ENCODE measurements around the gene ANTXR2. TPM values are rescaled to one million over a fixed set of nuclear protein-coding genes. Genes with fewer than 3 reads are reported as not detected.

Gene ANTXR2
- total and polyA plus RNA-seq, 4 experiments from 2014 or later = 88.1 to 91.6 (median 90.7) TPM

- POLR2A ChIA-PET (ENCODE audit: partially characterized antibody) = no interaction called here
- H3K4me3 Mint-ChIP-seq = peak overlapping the region in 5 of 8 donors; percentile 1 to 70 (median 30)
- H3K4me1 Mint-ChIP-seq = peaks cover 46 to 75% (median 60%) of the 10 kb centered on the region in 4 donors
These were observed 62.7 kb downstream of the ANTXR2 start for GRCh38 chr4:80010316-80010715.

GRCh38 chr4:80009806-80010205 lies 63.2 kb downstream of the ANTXR2 start:
- Histone ChIP-seq H3K27ac (ENCODE audit: low read depth, low read length) (no peak overlapping the region), H3K36me3 (ENCODE audit: insufficient read depth, low read length) (no peaks in the 10 kb centered on the region), H3K4me1 (ENCODE audit: insufficient read depth, low read length) (peaks cover 72% of the 10 kb centered on the region), H3K27me3 (ENCODE audit: insufficient read depth, low read length) (no peaks in the 10 kb centered on the region), H3K4me3 (ENCODE audit: low read length in 2 of 2) (no peak overlapping the region), H3K9me3 (ENCODE audit: control insufficient read depth in 1 of 2, low read length in 2 of 2) (no peaks in the 10 kb centered on the region)
- H3K4me3 Mint-ChIP-seq = peak overlapping the region in 1 of 8 donors; percentile 1
- intact Hi-C loops (cut with micrococcal nuclease) = loop anchor here (5.0 kb wide), 2 partner anchors 47 to 172 kb away; no protein-coding TSS in a partner anchor
- H3K9me3 Mint-ChIP-seq = peaks cover 0 to 6% (median 1%) of the 10 kb centered on the region in 8 donors
- H3K27me3 Mint-ChIP-seq = no peaks in the 10 kb centered on the region
- POLR2A ChIA-PET (ENCODE audit: partially characterized antibody) = interaction anchor here (1.1 to 1.6 kb wide), 2 partner anchors 19 to 63 kb away, joined by 3 to 7 read pairs; partner anchors contain the start of gene ANTXR2
- CTCF ChIA-PET (ENCODE audit: partially characterized antibody) = no interaction called here
- H3K27ac Mint-ChIP-seq = peak overlapping the region in 6 of 7 donors; percentile 10 to 90 (median 74)
- no peak for DNase-seq
- H3K36me3 Mint-ChIP-seq = peaks cover 48 to 52% of the 10 kb centered on the region in 2 donors
- peaks cover 46 to 80% (median 61%) of the 10 kb centered on the region in 4 donors for H3K4me1 Mint-ChIP-seq

More at GRCh38 chr4:80010316-80010715, 62.7 kb downstream of the ANTXR2 start:
- Histone ChIP-seq H3K4me3 (ENCODE audit: low read length in 2 of 2) (no peak overlapping the region), H3K27ac (ENCODE audit: low read depth, low read length) (no peak overlapping the region), H3K27me3 (ENCODE audit: insufficient read depth, low read length) (no peaks in the 10 kb centered on the region), H3K4me1 (ENCODE audit: insufficient read depth, low read length) (peaks cover 67% of the 10 kb centered on the region), H3K36me3 (ENCODE audit: insufficient read depth, low read length) (no peaks in the 10 kb centered on the region), H3K9me3 (ENCODE audit: control insufficient read depth in 1 of 2, low read length in 2 of 2) (no peaks in the 10 kb centered on the region)
- no peaks in the 10 kb centered on the region for H3K27me3 Mint-ChIP-seq
- DNase-seq = no peak
- peaks cover 43 to 49% of the 10 kb centered on the region in 2 donors for H3K36me3 Mint-ChIP-seq
- peak overlapping the region; percentile 1 to 86 (median 15) for H3K27ac Mint-ChIP-seq
- CTCF ChIA-PET (ENCODE audit: partially characterized antibody) = no interaction called here
- peaks cover 0 to 6% (median 0%) of the 10 kb centered on the region in 8 donors for H3K9me3 Mint-ChIP-seq
- intact Hi-C loops (cut with micrococcal nuclease) = no loop called here

- Mint-ChIP-seq H3K27me3 (no peaks in the 10 kb centered on the region), H3K4me3 (peak overlapping the region in 5 of 8 donors; percentile 59 to 84 (median 71)), H3K4me1 (peaks cover 46 to 84% (median 60%) of the 10 kb centered on the region in 4 donors), H3K9me3 (peaks cover 4 to 11% (median 8%) of the 10 kb centered on the region in 8 donors), H3K36me3 (peaks cover 54 to 55% of the 10 kb centered on the region in 2 donors), H3K27ac (peak overlapping the region; percentile 44 to 90 (median 81))
- no peak overlapping the region for H3K27ac ChIP-seq (ENCODE audit: low read depth, low read length)
- no peaks in the 10 kb centered on the region for H3K27me3 ChIP-seq (ENCODE audit: insufficient read depth, low read length)
- CTCF ChIA-PET (ENCODE audit: partially characterized antibody) = no interaction called here
- intact Hi-C loops (cut with micrococcal nuclease) = loop anchor here (5.0 kb wide), 2 partner anchors 48 to 173 kb away; no protein-coding TSS in a partner anchor
- H3K9me3 ChIP-seq (ENCODE audit: control insufficient read depth in 1 of 2, low read length in 2 of 2) = no peaks in the 10 kb centered on the region
- POLR2A ChIA-PET (ENCODE audit: partially characterized antibody) = interaction anchor here (1.1 to 1.6 kb wide), 2 partner anchors 18 to 64 kb away, joined by 3 to 7 read pairs; partner anchors contain the start of gene ANTXR2
- DNase-seq = no peak
- peaks cover 72% of the 10 kb centered on the region for H3K4me1 ChIP-seq (ENCODE audit: insufficient read depth, low read length)
- H3K36me3 ChIP-seq (ENCODE audit: insufficient read depth, low read length) = no peaks in the 10 kb centered on the region
- no peak overlapping the region for H3K4me3 ChIP-seq (ENCODE audit: low read length in 2 of 2)
These were observed 64.1 kb downstream of the ANTXR2 start for GRCh38 chr4:80008971-80009370.

GRCh38 chr4:80008351-80008750 lies 64.7 kb downstream of the ANTXR2 start:
- POLR2A ChIA-PET (ENCODE audit: partially characterized antibody) = interaction anchor here (0.8 to 1.6 kb wide), 4 partner anchors 9 to 65 kb away, joined by 3 to 9 read pairs (median 6); partner anchors contain the start of gene ANTXR2
- peak overlapping the region; percentile 82 to 92 (median 86) for H3K27ac Mint-ChIP-seq

GRCh38 chr4:80007745-80008149 lies 65.3 kb downstream of the ANTXR2 start:
- Histone ChIP-seq H3K4me1 (ENCODE audit: insufficient read depth, low read length) (peaks cover 69% of the 10 kb centered on the region), H3K36me3 (ENCODE audit: insufficient read depth, low read length) (no peaks in the 10 kb centered on the region), H3K9me3 (ENCODE audit: control insufficient read depth in 1 of 2, low read length in 2 of 2) (no peaks in the 10 kb centered on the region), H3K27ac (ENCODE audit: low read depth, low read length) (peak overlapping the region; percentile 39), H3K27me3 (ENCODE audit: insufficient read depth, low read length) (no peaks in the 10 kb centered on the region), H3K4me3 (ENCODE audit: low read length in 2 of 2) (no peak overlapping the region)
- Mint-ChIP-seq H3K4me1 (peaks cover 46 to 77% (median 59%) of the 10 kb centered on the region in 4 donors), H3K9me3 (peaks cover 4 to 13% (median 8%) of the 10 kb centered on the region in 8 donors), H3K4me3 (peak overlapping the region in 7 of 8 donors; percentile 40 to 84 (median 74)), H3K27me3 (no peaks in the 10 kb centered on the region), H3K27ac (peak overlapping the region; percentile 83 to 92 (median 91)), H3K36me3 (peaks cover 53 to 54% of the 10 kb centered on the region in 2 donors)
- no peak for DNase-seq
- ChIA-PET CTCF (ENCODE audit: partially characterized antibody) (interaction anchor here (1.5 to 1.6 kb wide), 2 partner anchors 9 to 195 kb away, joined by 3 read pairs; no protein-coding TSS in a partner anchor), POLR2A (ENCODE audit: partially characterized antibody) (interaction anchor here (0.8 to 1.3 kb wide), 4 partner anchors 10 to 118 kb away, joined by 3 to 9 read pairs (median 4); partner anchors contain the start of gene ANTXR2)
- intact Hi-C loops (cut with micrococcal nuclease) = loop anchor here (2.0 to 5.0 kb wide), 3 partner anchors 50 to 175 kb away; partner anchors contain the start of gene ANTXR2

More at GRCh38 chr4:80008351-80008750, 64.7 kb downstream of the ANTXR2 start:
- H3K27me3 Mint-ChIP-seq = no peaks in the 10 kb centered on the region
- no peak overlapping the region for H3K4me3 ChIP-seq (ENCODE audit: low read length in 2 of 2)
- H3K36me3 ChIP-seq (ENCODE audit: insufficient read depth, low read length) = no peaks in the 10 kb centered on the region
- H3K27ac ChIP-seq (ENCODE audit: low read depth, low read length) = no peak overlapping the region
- H3K9me3 Mint-ChIP-seq = peaks cover 4 to 13% (median 8%) of the 10 kb centered on the region in 8 donors
- no peaks in the 10 kb centered on the region for H3K9me3 ChIP-seq (ENCODE audit: control insufficient read depth in 1 of 2, low read length in 2 of 2)
- peak overlapping the region in 7 of 8 donors; percentile 40 to 84 (median 57) for H3K4me3 Mint-ChIP-seq
- DNase-seq = peak in 1 of 5 donors; percentile 55
- no peaks in the 10 kb centered on the region for H3K27me3 ChIP-seq (ENCODE audit: insufficient read depth, low read length)
- CTCF ChIA-PET (ENCODE audit: partially characterized antibody) = interaction anchor here (1.5 to 1.6 kb wide), 2 partner anchors 9 to 194 kb away, joined by 3 read pairs; no protein-coding TSS in a partner anchor
- intact Hi-C loops (cut with micrococcal nuclease) = loop anchor here (5.0 kb wide), 2 partner anchors 49 to 174 kb away; no protein-coding TSS in a partner anchor
- H3K36me3 Mint-ChIP-seq = peaks cover 56 to 57% of the 10 kb centered on the region in 2 donors
- peaks cover 72% of the 10 kb centered on the region for H3K4me1 ChIP-seq (ENCODE audit: insufficient read depth, low read length)
- peaks cover 46 to 82% (median 60%) of the 10 kb centered on the region in 4 donors for H3K4me1 Mint-ChIP-seq

- peaks cover 49 to 50% of the 10 kb centered on the region in 2 donors for H3K36me3 Mint-ChIP-seq
- Histone ChIP-seq H3K36me3 (ENCODE audit: insufficient read depth, low read length) (no peaks in the 10 kb centered on the region), H3K4me1 (ENCODE audit: insufficient read depth, low read length) (peaks cover 63% of the 10 kb centered on the region), H3K4me3 (ENCODE audit: low read length in 2 of 2) (no peak overlapping the region), H3K9me3 (ENCODE audit: control insufficient read depth in 1 of 2, low read length in 2 of 2) (no peaks in the 10 kb centered on the region), H3K27me3 (ENCODE audit: insufficient read depth, low read length) (no peaks in the 10 kb centered on the region), H3K27ac (ENCODE audit: low read depth, low read length) (peak overlapping the region; percentile 39)
- H3K27me3 Mint-ChIP-seq = no peaks in the 10 kb centered on the region
- peak overlapping the region; percentile 15 to 84 (median 74) for H3K4me3 Mint-ChIP-seq
- peaks cover 4 to 13% (median 8%) of the 10 kb centered on the region in 8 donors for H3K9me3 Mint-ChIP-seq
- DNase-seq = peak; percentile 36 to 50 (median 44)
- ChIA-PET POLR2A (ENCODE audit: partially characterized antibody) (interaction anchor here (0.8 to 1.3 kb wide), 4 partner anchors 10 to 119 kb away, joined by 3 to 9 read pairs (median 4); partner anchors contain the start of gene ANTXR2), CTCF (ENCODE audit: partially characterized antibody) (interaction anchor here (1.5 to 1.6 kb wide), 2 partner anchors 10 to 195 kb away, joined by 3 read pairs; no protein-coding TSS in a partner anchor)
- intact Hi-C loops (cut with micrococcal nuclease) = loop anchor here (2.0 to 5.0 kb wide), 3 partner anchors 50 to 175 kb away; partner anchors contain the start of gene ANTXR2
- H3K4me1 Mint-ChIP-seq = peaks cover 46 to 74% (median 56%) of the 10 kb centered on the region in 4 donors
- H3K27ac Mint-ChIP-seq = peak overlapping the region; percentile 83 to 93 (median 91)
These were observed 65.9 kb downstream of the ANTXR2 start for GRCh38 chr4:80006935-80007744.

Measured in CD4-positive, alpha-beta memory T cell (primary cell).